ENCODE data around the gene DNM3.

DNM3 gene

GRCh38 chr1:171916315-171916771 is 75.0 kb downstream of the DNM3 start:
- Mint-ChIP-seq H3K4me3 (no peak overlapping the region), H3K4me1 (peaks cover 8% of the 10 kb centered on the region), H3K27me3 (ENCODE audit: low read depth) (no peaks in the 10 kb centered on the region), H3K9me3 (no peaks in the 10 kb centered on the region), H3K36me3 (ENCODE audit: low read depth) (no peaks in the 10 kb centered on the region), H3K27ac (no peak overlapping the region)
- TF ChIP-seq CTCF (IDR thresholded peaks at IDR 0.05; ENCODE audit: unreplicated experiment in 3 of 3): no peak

GRCh38 chr1:171917331-171917730 is 76.0 kb downstream of the DNM3 start:
- H3K36me3 Mint-ChIP-seq (ENCODE audit: low read depth): no peaks in the 10 kb centered on the region
- H3K4me1 Mint-ChIP-seq: peaks cover 7% of the 10 kb centered on the region
- no peaks in the 10 kb centered on the region for H3K27me3 Mint-ChIP-seq (ENCODE audit: low read depth)
- no peak overlapping the region for H3K4me3 Mint-ChIP-seq
- no peak overlapping the region for H3K27ac Mint-ChIP-seq
- no peak for TF ChIP-seq CTCF (IDR thresholded peaks at IDR 0.05; ENCODE audit: unreplicated experiment in 3 of 3)
- H3K9me3 Mint-ChIP-seq: no peaks in the 10 kb centered on the region

GRCh38 chr1:171919891-171920887 is 78.9 kb downstream of the DNM3 start:
- Mint-ChIP-seq H3K4me3 (no peak overlapping the region), H3K36me3 (ENCODE audit: low read depth) (no peaks in the 10 kb centered on the region), H3K9me3 (peaks cover 3% of the 10 kb centered on the region), H3K27ac (no peak overlapping the region), H3K27me3 (ENCODE audit: low read depth) (no peaks in the 10 kb centered on the region), H3K4me1 (no peaks in the 10 kb centered on the region)
- TF ChIP-seq CTCF (IDR thresholded peaks at IDR 0.05; ENCODE audit: unreplicated experiment in 3 of 3): no peak

- Mint-ChIP-seq H3K27me3 (ENCODE audit: low read depth) (no peaks in the 10 kb centered on the region), H3K27ac (no peak overlapping the region), H3K4me3 (no peak overlapping the region), H3K4me1 (no peaks in the 10 kb centered on the region), H3K36me3 (ENCODE audit: low read depth) (peaks cover 4% of the 10 kb centered on the region), H3K9me3 (peaks cover 3% of the 10 kb centered on the region)
- TF ChIP-seq CTCF (IDR thresholded peaks at IDR 0.05; ENCODE audit: unreplicated experiment in 3 of 3): no peak
Observed at GRCh38 chr1:171922999-171923398, 81.7 kb downstream of the DNM3 start.

GRCh38 chr1:171929121-171929520 is 87.8 kb downstream of the DNM3 start:
- Mint-ChIP-seq H3K4me3 (no peak overlapping the region), H3K27ac (no peak overlapping the region), H3K4me1 (no peaks in the 10 kb centered on the region), H3K36me3 (ENCODE audit: low read depth) (peaks cover 4% of the 10 kb centered on the region), H3K27me3 (ENCODE audit: low read depth) (no peaks in the 10 kb centered on the region), H3K9me3 (peaks cover 3% of the 10 kb centered on the region)
- peak in 1 of 3 experiments; percentile 30 for TF ChIP-seq CTCF (IDR thresholded peaks at IDR 0.05; ENCODE audit: unreplicated experiment in 3 of 3)
